ENCODE measurements around the gene RASA4B. TPM values are rescaled to one million over a fixed set of nuclear protein-coding genes. Genes with fewer than 3 reads are reported as not detected.

RASA4B gene
- total and polyA plus RNA-seq, 9 of the 15 experiments (the other 6 are each of a cell fraction or from before 2014, with no cell fraction given): 0.01 to 2.9 (median 1.5) TPM; not detected in 1

GRCh38 chr7:102464577-102465280 lies 52.8 kb downstream of the RASA4B start, which contains the start of the genes ALKBH4 and LRWD1 (continued):
- peak; percentile 64 to 94 (median 93) for TF ChIP-seq YY1 (IDR thresholded peaks at IDR 0.05; ENCODE audit: borderline replicate concordance in 1 of 3, control insufficient read depth in 1 of 3, extremely low read depth in 1 of 3, insufficient read depth in 3 of 3, insufficient read length in 1 of 3, insufficient replicate concordance in 2 of 3, low read depth in 1 of 3, low read length in 2 of 3)
- TF ChIP-seq SMARCE1 (IDR thresholded peaks at IDR 0.05): peak; percentile 15; the same call in 1 of the 2 replicates
- TF ChIP-seq ARID4B (CRISPR knock-in tag; IDR thresholded peaks at IDR 0.05): peak; percentile 95
- TF ChIP-seq CREB3 (tag; conservative IDR thresholded peaks at IDR 0.05; ENCODE audit: low read depth): no peak
- no peak for TF ChIP-seq RBM17 (IDR thresholded peaks at IDR 0.05; ENCODE audit: borderline replicate concordance, low read depth, low read length)
- peak; percentile 90 for TF ChIP-seq SIX5 (IDR thresholded peaks at IDR 0.05; ENCODE audit: borderline replicate concordance in 1 of 2, insufficient read depth in 1 of 2, low read depth in 1 of 2, low read length in 2 of 2)
- TF ChIP-seq ZNF232 (CRISPR knock-in tag; IDR thresholded peaks at IDR 0.05): no peak; the same call in 1 of the 2 replicates
- no peak for TF ChIP-seq CHD4 (IDR thresholded peaks at IDR 0.05; ENCODE audit: insufficient read depth, insufficient replicate concordance, low read depth, low read length, poor library complexity, severe bottlenecking)
- TF ChIP-seq NFE2 (IDR thresholded peaks at IDR 0.05; ENCODE audit: low read depth): no peak
- TF ChIP-seq ZFP1 (CRISPR knock-in tag; IDR thresholded peaks at IDR 0.05): no peak
- TF ChIP-seq FOXP1 (CRISPR knock-in tag; IDR thresholded peaks at IDR 0.05): peak; percentile 77; the same call in 1 of the 2 replicates
- no peak for TF ChIP-seq BRD9 (IDR thresholded peaks at IDR 0.05; ENCODE audit: low read depth, partially characterized antibody)
- TF ChIP-seq SUPT5H (IDR thresholded peaks at IDR 0.05): peak; percentile 82
- TF ChIP-seq TEAD2 (tag; IDR thresholded peaks at IDR 0.05): no peak
- TF ChIP-seq BDP1 (IDR thresholded peaks at IDR 0.05; ENCODE audit: insufficient read depth, insufficient read length): no peak
- peak in 2 of 3 experiments; percentile 41 to 86; a peak in 2 of 6 replicates for TF ChIP-seq ZBTB11 (CRISPR knock-in tag; IDR thresholded peaks at IDR 0.05)
- TF ChIP-seq POLR3G (IDR thresholded peaks at IDR 0.05; ENCODE audit: extremely low read depth, insufficient read length, insufficient replicate concordance): no peak
